ENCODE measurements around the gene FLAD1. TPM values are rescaled to one million over a fixed set of nuclear protein-coding genes. Genes with fewer than 3 reads are reported as not detected.

Gene FLAD1
- total RNA-seq, 1 donor = 20.6 TPM

DNA sequence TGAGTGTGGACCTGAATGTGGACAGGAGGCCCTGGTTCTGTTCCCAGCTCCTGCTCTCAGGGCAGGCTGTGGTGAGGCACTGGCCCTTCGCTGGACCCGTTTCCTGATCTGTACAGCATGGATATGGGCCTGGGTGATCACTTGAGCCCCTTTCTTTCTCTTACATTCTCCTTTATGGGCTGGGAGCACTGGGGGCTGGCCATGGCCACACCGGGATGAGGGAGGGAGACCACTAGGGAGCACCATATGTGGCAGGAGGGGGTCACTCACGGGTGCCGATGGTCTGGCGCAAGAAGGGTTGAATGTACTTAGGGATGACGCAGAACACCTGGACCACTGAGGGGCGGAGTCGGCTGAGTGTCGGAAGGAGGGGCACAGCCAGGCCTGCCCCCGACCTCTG is 47.8 kb downstream of the FLAD1 start:
- Histone ChIP-seq H3K4me2 (ENCODE audit: insufficient read depth, low read length) (no peak overlapping the region), H2AFZ (ENCODE audit: low read length) (no peak overlapping the region), H3K9me3 (ENCODE audit: low read depth, low read length) (no peaks in the 10 kb centered on the region), H3K27me3 (ENCODE audit: insufficient read depth, low read length) (peaks cover 3% of the 10 kb centered on the region), H4K20me1 (ENCODE audit: insufficient read depth, low read length) (no peaks in the 10 kb centered on the region), H3K79me2 (ENCODE audit: insufficient read depth, low read length) (no peaks in the 10 kb centered on the region), H3K36me3 (ENCODE audit: insufficient read depth, low read length) (no peaks in the 10 kb centered on the region), H3K4me3 (ENCODE audit: insufficient read depth, low read length) (no peak overlapping the region), H3K27ac (ENCODE audit: low read depth, low read length) (no peak overlapping the region), H3K4me1 (ENCODE audit: insufficient read depth, low read length) (no peaks in the 10 kb centered on the region)
- no peak for DNase-seq (ENCODE audit: insufficient read length, low spot score, missing footprints)
- TF ChIP-seq, protein P1, sequence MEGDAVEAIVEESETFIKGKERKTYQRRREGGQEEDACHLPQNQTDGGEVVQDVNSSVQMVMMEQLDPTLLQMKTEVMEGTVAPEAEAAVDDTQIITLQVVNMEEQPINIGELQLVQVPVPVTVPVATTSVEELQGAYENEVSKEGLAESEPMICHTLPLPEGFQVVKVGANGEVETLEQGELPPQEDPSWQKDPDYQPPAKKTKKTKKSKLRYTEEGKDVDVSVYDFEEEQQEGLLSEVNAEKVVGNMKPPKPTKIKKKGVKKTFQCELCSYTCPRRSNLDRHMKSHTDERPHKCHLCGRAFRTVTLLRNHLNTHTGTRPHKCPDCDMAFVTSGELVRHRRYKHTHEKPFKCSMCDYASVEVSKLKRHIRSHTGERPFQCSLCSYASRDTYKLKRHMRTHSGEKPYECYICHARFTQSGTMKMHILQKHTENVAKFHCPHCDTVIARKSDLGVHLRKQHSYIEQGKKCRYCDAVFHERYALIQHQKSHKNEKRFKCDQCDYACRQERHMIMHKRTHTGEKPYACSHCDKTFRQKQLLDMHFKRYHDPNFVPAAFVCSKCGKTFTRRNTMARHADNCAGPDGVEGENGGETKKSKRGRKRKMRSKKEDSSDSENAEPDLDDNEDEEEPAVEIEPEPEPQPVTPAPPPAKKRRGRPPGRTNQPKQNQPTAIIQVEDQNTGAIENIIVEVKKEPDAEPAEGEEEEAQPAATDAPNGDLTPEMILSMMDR (IDR thresholded peaks at IDR 0.05; ENCODE audit: extremely low read depth, low read depth, low read length) = no peak

DNA sequence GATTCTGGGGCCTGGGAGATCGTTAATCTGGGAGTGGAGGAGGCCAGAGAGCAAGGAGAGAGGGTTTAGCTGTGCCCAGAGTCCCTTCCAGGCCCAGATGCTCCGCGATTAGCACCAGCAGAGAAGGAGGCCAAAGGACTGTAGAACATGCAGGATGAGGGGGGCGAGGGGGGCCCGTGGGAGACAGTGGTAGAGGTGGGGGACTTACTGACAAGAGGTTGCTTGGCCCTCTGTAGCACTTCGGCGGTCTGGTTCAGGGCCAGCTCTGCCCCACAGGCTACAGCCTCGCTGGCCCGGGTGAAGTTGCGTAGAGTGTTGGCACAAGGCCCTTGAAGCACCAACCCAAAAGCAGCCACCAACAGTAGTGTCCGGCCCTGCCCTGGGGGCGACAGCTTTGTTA is 49.7 kb downstream of the FLAD1 start:
- Histone ChIP-seq H4K20me1 (ENCODE audit: insufficient read depth, low read length) (no peaks in the 10 kb centered on the region), H3K9me3 (ENCODE audit: low read depth, low read length) (no peaks in the 10 kb centered on the region), H3K4me1 (ENCODE audit: insufficient read depth, low read length) (no peaks in the 10 kb centered on the region), H3K79me2 (ENCODE audit: insufficient read depth, low read length) (no peaks in the 10 kb centered on the region), H3K4me2 (ENCODE audit: insufficient read depth, low read length) (no peak overlapping the region), H3K27me3 (ENCODE audit: insufficient read depth, low read length) (peaks cover 7% of the 10 kb centered on the region), H3K4me3 (ENCODE audit: insufficient read depth, low read length) (no peak overlapping the region), H3K27ac (ENCODE audit: low read depth, low read length) (no peak overlapping the region), H2AFZ (ENCODE audit: low read length) (no peak overlapping the region), H3K36me3 (ENCODE audit: insufficient read depth, low read length) (no peaks in the 10 kb centered on the region)
- DNase-seq (ENCODE audit: insufficient read length, low spot score, missing footprints) = no peak
- TF ChIP-seq, protein P1 (IDR thresholded peaks at IDR 0.05; ENCODE audit: extremely low read depth, low read depth, low read length) = no peak

DNA sequence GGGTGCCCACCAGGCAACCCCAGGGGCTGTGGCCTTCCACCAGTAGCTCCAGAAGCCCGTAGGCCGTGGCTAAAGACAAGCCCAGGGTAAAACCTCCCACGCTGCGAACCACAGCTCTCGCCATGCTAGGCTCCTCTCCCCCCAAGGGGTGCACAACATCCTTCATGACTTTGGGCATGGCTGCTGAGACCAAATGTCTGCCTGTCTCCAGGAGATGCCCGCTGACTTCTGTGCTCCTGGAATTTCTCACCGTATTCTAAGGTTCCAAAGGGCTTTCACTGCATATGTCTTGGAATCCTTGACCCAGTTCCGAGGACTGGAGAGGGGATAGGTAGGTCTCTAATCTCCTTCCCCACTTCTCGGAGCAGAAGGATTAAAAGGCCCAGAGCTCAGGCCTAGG is 50.4 kb downstream of the FLAD1 start, which contains the start of the genes DCST1 and DCST2:
DCST1 (plus strand) TSS at position 301 of the 400 bp plus-strand sequence. CDS start 213 bp downstream, outside the sequence.
DCST2 (minus strand) TSS at position 258 of the 400 bp plus-strand sequence; CDS start at position 178, 80 bp downstream.
- Histone ChIP-seq H4K20me1 (ENCODE audit: insufficient read depth, low read length) (no peaks in the 10 kb centered on the region), H2AFZ (ENCODE audit: low read length) (no peak within 1 kb of the TSS), H3K36me3 (ENCODE audit: insufficient read depth, low read length) (no peaks in the 10 kb centered on the region), H3K9me3 (ENCODE audit: low read depth, low read length) (no peaks in the 10 kb centered on the region), H3K27me3 (ENCODE audit: insufficient read depth, low read length) (peaks cover 11% of the 10 kb centered on the region), H3K79me2 (ENCODE audit: insufficient read depth, low read length) (no peaks in the 10 kb centered on the region), H3K4me2 (ENCODE audit: insufficient read depth, low read length) (no peak within 1 kb of the TSS), H3K4me1 (ENCODE audit: insufficient read depth, low read length) (no peaks in the 10 kb centered on the region), H3K27ac (ENCODE audit: low read depth, low read length) (no peak within 1 kb of the TSS), H3K4me3 (ENCODE audit: insufficient read depth, low read length) (no peak within 1 kb of the TSS)
- TF ChIP-seq, protein P1 (IDR thresholded peaks at IDR 0.05; ENCODE audit: extremely low read depth, low read depth, low read length) = no peak
- no peak for DNase-seq (ENCODE audit: insufficient read length, low spot score, missing footprints)

DNA sequence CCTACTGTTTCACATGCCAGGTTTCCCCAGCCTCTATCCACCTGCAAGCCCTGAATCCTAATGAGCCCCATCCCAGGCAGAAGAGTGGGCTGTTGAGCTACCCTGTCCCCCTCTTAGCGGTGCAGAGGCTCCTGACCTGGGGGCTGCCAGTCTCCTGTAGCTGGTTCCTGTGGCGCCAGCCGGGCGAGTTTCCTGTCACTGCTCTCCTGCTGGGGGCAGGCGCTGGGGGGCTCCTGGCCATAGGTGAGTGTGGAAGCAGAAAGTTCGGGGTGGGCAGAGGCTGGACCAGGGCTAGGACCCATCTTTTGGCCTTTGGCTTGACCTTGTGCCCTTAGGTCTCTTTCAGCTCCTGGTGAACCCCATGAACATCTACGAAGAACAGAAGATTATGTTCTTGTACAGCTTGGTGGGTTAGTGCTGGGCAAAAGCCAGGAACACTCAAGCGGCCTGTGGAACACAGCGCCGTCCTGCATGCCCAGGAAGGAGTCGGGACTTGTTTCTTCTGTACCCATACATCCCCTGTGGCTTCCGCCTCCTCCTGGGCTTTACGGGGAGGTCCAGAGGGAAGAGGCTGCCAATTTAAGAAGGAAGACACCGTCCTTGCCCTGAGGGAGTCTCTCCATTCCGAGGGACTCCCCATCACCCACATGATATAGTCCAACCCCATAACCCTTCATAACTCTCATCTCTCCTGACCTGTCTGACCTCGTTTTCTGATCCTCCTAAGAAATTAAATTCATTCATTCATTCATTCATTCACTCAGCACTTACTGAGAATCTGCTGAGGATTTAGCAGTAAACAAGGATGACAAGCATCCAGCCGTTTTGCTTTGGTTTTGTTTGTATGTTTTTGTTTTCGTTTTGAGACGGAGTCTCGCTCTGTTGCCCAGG is 51.4 kb downstream of the FLAD1 start:
- Histone ChIP-seq H3K79me2 (ENCODE audit: insufficient read depth, low read length) (no peaks in the 10 kb centered on the region), H3K9me3 (ENCODE audit: low read depth, low read length) (no peaks in the 10 kb centered on the region), H3K4me3 (ENCODE audit: insufficient read depth, low read length) (no peak overlapping the region), H3K4me1 (ENCODE audit: insufficient read depth, low read length) (no peaks in the 10 kb centered on the region), H3K4me2 (ENCODE audit: insufficient read depth, low read length) (no peak overlapping the region), H3K36me3 (ENCODE audit: insufficient read depth, low read length) (no peaks in the 10 kb centered on the region), H2AFZ (ENCODE audit: low read length) (no peak overlapping the region), H4K20me1 (ENCODE audit: insufficient read depth, low read length) (no peaks in the 10 kb centered on the region), H3K27ac (ENCODE audit: low read depth, low read length) (no peak overlapping the region), H3K27me3 (ENCODE audit: insufficient read depth, low read length) (peaks cover 11% of the 10 kb centered on the region)
- TF ChIP-seq, protein P1 (IDR thresholded peaks at IDR 0.05; ENCODE audit: extremely low read depth, low read depth, low read length) = no peak
- no peak for DNase-seq (ENCODE audit: insufficient read length, low spot score, missing footprints)
